Type B pancreatic cell (in vitro differentiated cells): ENCODE results near the gene ANKS1B. TPM values are rescaled to one million over a fixed set of nuclear protein-coding genes. Genes with fewer than 3 reads are reported as not detected.

ENCODE experiments used
- DNase-seq: peaks from one replicate; pipeline ENCODE4 v3.0.0; 2021; ENCODE audit warnings: mixed read lengths; ENCODE audit not compliant: unreplicated experiment; ENCODE audit errors: extremely low spot score
- H3K27ac Mint-ChIP-seq: 2 replicates; pipeline ENCODE4 v1.8.0; 2021; ENCODE audit warnings: mild to moderate bottlenecking, mixed read lengths
- H3K27me3 Mint-ChIP-seq: 2 replicates; pipeline ENCODE4 v1.8.0; 2021; ENCODE audit warnings: mixed read lengths
- H3K36me3 Mint-ChIP-seq: 2 replicates; pipeline ENCODE4 v1.8.0; 2021; ENCODE audit warnings: mixed read lengths
- H3K4me1 Mint-ChIP-seq: one replicate; pipeline ENCODE4 v1.8.0; 2021; ENCODE audit warnings: mixed read lengths; ENCODE audit not compliant: unreplicated experiment
- H3K4me3 Mint-ChIP-seq: 2 replicates; pipeline ENCODE4 v1.8.0; 2021; ENCODE audit warnings: mild to moderate bottlenecking, mixed read lengths
- H3K9me3 Mint-ChIP-seq: 2 replicates; pipeline ENCODE4 v1.8.0; 2021; ENCODE audit warnings: mixed read lengths
- total RNA-seq: library from RNA; stranded (reverse); gene quantifications from 2 replicates; pipeline ENCODE4 v1.2.1, GENCODE V29; 2021; ENCODE audit warnings: low replicate concordance
- TF ChIP-seq, protein P1 (sequence below): fragments of 200-600 bp; sonication (generic); conservative IDR thresholded peaks from 2 replicates; pipeline ENCODE4 v1.5.0; 2021; ENCODE audit warnings: antibody characterized with exemption, mild to moderate bottlenecking

ANKS1B gene
- total RNA-seq, 1 donor from 2014 or later = 4.7 TPM

DNA sequence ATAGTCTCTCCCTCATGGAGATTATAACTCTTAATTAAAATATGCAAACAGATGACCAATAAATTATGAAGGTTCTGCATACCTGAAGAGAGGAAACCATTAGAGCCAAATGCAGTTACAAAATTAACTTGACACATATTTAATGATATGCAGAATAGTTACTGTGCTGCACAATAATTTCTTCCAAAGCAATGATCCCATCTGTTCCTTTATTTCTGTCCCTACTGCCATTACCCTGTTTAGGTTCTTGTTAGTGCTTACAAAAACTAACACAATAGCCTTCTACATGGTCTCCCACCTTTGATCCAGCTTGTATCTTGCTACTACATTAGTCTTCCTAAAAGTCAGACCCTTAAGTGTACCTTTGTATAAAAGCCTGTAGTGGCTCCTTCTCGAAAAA is 928.5 kb downstream of the ANKS1B start:
- TF ChIP-seq, protein P1, sequence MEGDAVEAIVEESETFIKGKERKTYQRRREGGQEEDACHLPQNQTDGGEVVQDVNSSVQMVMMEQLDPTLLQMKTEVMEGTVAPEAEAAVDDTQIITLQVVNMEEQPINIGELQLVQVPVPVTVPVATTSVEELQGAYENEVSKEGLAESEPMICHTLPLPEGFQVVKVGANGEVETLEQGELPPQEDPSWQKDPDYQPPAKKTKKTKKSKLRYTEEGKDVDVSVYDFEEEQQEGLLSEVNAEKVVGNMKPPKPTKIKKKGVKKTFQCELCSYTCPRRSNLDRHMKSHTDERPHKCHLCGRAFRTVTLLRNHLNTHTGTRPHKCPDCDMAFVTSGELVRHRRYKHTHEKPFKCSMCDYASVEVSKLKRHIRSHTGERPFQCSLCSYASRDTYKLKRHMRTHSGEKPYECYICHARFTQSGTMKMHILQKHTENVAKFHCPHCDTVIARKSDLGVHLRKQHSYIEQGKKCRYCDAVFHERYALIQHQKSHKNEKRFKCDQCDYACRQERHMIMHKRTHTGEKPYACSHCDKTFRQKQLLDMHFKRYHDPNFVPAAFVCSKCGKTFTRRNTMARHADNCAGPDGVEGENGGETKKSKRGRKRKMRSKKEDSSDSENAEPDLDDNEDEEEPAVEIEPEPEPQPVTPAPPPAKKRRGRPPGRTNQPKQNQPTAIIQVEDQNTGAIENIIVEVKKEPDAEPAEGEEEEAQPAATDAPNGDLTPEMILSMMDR = no peak
- H3K4me1 Mint-ChIP-seq = no peaks in the 10 kb centered on the region
- no peaks in the 10 kb centered on the region for H3K27me3 Mint-ChIP-seq
- H3K36me3 Mint-ChIP-seq = no peaks in the 10 kb centered on the region
- H3K9me3 Mint-ChIP-seq = no peaks in the 10 kb centered on the region
- no peak overlapping the region for H3K4me3 Mint-ChIP-seq
- H3K27ac Mint-ChIP-seq = no peak overlapping the region
- no peak for DNase-seq

DNA sequence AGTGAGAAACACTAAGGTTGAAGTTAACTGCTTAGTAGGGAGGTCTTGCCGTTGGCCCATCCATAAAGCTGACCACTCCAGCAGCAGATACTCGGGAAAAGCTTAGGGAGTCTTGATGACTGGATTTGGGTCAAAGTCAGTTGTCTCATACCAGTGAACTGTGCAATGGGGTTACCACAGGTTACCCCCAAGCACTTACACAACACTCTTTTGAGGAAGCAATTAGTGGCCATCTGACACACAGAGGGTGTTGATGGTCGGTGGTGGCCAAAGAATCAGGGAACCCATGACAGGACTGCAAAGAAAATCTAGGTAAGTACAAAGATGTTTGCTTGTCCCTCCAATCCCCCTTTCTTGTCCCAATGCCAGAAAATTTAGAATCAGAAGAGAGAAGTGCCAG is 929.4 kb downstream of the ANKS1B start:
- H3K27ac Mint-ChIP-seq = no peak overlapping the region
- no peak overlapping the region for H3K4me3 Mint-ChIP-seq
- DNase-seq = no peak
- H3K36me3 Mint-ChIP-seq = no peaks in the 10 kb centered on the region
- H3K9me3 Mint-ChIP-seq = no peaks in the 10 kb centered on the region
- no peaks in the 10 kb centered on the region for H3K4me1 Mint-ChIP-seq
- no peaks in the 10 kb centered on the region for H3K27me3 Mint-ChIP-seq
- TF ChIP-seq, protein P1 = no peak

DNA sequence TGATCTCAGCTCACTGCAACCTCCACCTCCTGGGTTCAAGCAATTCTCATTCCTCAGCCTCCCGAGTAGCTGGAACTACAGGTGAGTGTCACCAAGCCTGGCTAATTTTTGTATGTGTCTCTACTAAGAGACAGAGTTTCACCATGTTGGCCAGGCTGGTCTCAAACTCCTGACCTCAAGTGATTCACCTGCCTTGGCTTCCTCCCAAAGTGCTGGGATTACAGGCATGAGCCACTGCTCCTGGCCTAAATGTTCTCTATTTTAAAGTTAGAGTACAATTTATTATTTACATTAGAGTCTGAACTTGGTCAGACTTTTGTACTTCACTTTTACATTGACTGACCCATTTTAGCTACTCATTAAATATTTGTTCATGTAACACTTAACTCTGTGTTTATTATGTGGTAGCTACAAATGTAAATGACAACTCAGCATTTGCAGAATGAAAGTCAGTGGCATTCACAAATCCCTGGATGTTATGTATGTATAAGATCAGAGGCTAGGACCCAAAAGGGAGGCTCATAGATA is 930.1 kb downstream of the ANKS1B start:
- DNase-seq = no peak
- TF ChIP-seq, protein P1 = no peak
- no peaks in the 10 kb centered on the region for H3K4me1 Mint-ChIP-seq
- H3K9me3 Mint-ChIP-seq = peaks cover 4% of the 10 kb centered on the region
- H3K27me3 Mint-ChIP-seq = no peaks in the 10 kb centered on the region
- H3K36me3 Mint-ChIP-seq = no peaks in the 10 kb centered on the region
- no peak overlapping the region for H3K4me3 Mint-ChIP-seq
- H3K27ac Mint-ChIP-seq = no peak overlapping the region

DNA sequence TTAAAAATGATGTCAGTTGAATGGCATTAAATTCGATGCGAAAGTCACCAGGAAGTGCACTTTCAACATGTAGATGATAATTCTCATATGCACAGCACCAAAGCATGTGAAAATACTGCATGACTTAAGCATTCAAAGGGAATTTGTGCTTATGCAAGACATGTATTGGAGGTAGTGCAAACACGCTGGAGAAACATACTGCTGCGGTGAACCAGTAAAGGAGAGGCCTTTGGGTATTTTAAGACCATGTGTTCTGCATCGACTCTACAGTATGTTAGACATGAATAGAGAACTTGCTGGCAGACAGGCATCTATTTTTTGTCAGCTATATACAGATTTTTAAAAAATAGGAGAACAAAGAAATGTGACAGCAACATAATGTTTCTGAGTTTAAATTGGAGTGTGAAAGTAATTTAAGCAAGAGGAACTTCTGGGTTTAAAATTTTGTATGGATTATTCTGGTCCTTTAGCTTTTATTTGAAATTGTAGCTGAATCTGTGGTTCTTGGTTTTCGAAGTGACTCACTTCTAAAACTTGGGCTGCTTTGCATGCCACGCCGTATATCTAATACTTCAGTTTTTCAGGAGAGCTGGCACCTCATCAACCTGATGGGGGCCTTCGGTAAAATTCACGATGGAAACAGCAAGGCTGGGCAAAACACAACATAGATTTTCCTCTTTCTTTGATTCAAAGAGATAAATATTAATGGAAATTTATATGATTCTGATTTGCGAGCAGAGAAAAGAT is 930.9 kb downstream of the ANKS1B start:
- no peaks in the 10 kb centered on the region for H3K27me3 Mint-ChIP-seq
- TF ChIP-seq, protein P1 = no peak
- H3K4me1 Mint-ChIP-seq = no peaks in the 10 kb centered on the region
- no peak for DNase-seq
- no peak overlapping the region for H3K27ac Mint-ChIP-seq
- H3K4me3 Mint-ChIP-seq = no peak overlapping the region
- H3K9me3 Mint-ChIP-seq = peaks cover 4% of the 10 kb centered on the region
- no peaks in the 10 kb centered on the region for H3K36me3 Mint-ChIP-seq

DNA sequence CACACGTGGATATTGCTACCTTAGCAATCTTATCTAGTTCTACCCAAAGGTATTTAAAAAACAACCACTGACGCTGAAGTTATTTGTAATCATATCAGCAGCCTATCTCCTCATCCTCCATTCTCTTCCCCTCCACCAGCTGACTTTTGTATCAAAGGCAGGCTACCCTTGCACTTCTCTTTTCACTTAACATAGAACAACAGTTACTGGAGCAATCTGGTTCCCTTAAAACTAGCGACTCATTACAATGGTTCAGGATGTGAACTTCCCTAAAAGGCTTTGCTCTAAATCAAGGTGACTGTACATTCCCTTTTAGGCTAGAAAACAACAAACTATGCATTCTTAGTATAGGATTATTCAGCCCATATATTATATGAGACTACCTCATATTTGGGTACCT is 935.0 kb downstream of the ANKS1B start:
- H3K27me3 Mint-ChIP-seq = no peaks in the 10 kb centered on the region
- H3K4me1 Mint-ChIP-seq = no peaks in the 10 kb centered on the region
- no peak overlapping the region for H3K27ac Mint-ChIP-seq
- H3K9me3 Mint-ChIP-seq = peaks cover 15% of the 10 kb centered on the region
- TF ChIP-seq, protein P1 = no peak
- DNase-seq = no peak
- H3K4me3 Mint-ChIP-seq = no peak overlapping the region
- no peaks in the 10 kb centered on the region for H3K36me3 Mint-ChIP-seq
